SK-N-SH treated with all-trans-retinoic acid at 6 μM for 48 hours (cell line): ENCODE measurements around the gene FAM50A.

Experiments used
- ATAC-seq: fragments of 200-7000 bp; cut with Tn5 transposase; 3 replicates; pipeline ENCODE4 v1.9.1; 2020; ENCODE audit warnings: mild to moderate bottlenecking, moderate library complexity
- ARNTL ChIP-seq: fragments of 450-650 bp; formaldehyde crosslinking; IDR thresholded peaks from 2 replicates; pipeline ENCODE4 v1.5.0; 2020; ENCODE audit warnings: low read depth, mild to moderate bottlenecking, moderate library complexity, borderline replicate concordance
- BACH2 ChIP-seq: fragments of 250-450 bp; sonication (Bioruptor Pico); IDR thresholded peaks from 2 replicates; pipeline ENCODE4 v1.9.0; 2021; ENCODE audit warnings: mild to moderate bottlenecking, borderline replicate concordance
- CREB5 ChIP-seq: fragments of 250-450 bp; sonication (Bioruptor Pico); IDR thresholded peaks from 2 replicates; pipeline ENCODE4 v1.5.1; 2020; ENCODE audit warnings: low read depth, mild to moderate bottlenecking, moderate library complexity
- CSDC2 ChIP-seq: fragments of 250-450 bp; sonication (Bioruptor Pico); IDR thresholded peaks from 2 replicates; pipeline ENCODE4 v1.5.0; 2020; ENCODE audit warnings: mild to moderate bottlenecking, moderate library complexity
- CSRNP3 ChIP-seq: fragments of 250-450 bp; sonication (Bioruptor Pico); IDR thresholded peaks from 2 replicates; pipeline ENCODE4 v1.5.1; 2021; ENCODE audit warnings: mild to moderate bottlenecking, moderate library complexity
- ESRRG ChIP-seq: fragments of 250-450 bp; sonication (Bioruptor Pico); IDR thresholded peaks from 2 replicates; pipeline ENCODE4 v1.6.1; 2021; ENCODE audit warnings: mild to moderate bottlenecking
- GLIS3 ChIP-seq: fragments of 250-450 bp; sonication (Bioruptor Pico); IDR thresholded peaks from 2 replicates; pipeline ENCODE4 v1.5.0; 2020; ENCODE audit warnings: mild to moderate bottlenecking, moderate library complexity
- ISL1 ChIP-seq: fragments of 250-450 bp; sonication (Bioruptor Pico); IDR thresholded peaks from 2 replicates; pipeline ENCODE4 v2.1.2; 2022; ENCODE audit warnings: mild to moderate bottlenecking, moderate library complexity
- OSR1 ChIP-seq: fragments of 250-450 bp; sonication (Bioruptor Pico); IDR thresholded peaks from 2 replicates; pipeline ENCODE4 v1.8.0; 2022; ENCODE audit warnings: moderate library complexity, mild to moderate bottlenecking, inconsistent platforms
- RARB ChIP-seq: fragments of 250-450 bp; sonication (Bioruptor Pico); IDR thresholded peaks from 2 replicates; pipeline ENCODE4 v1.8.0; 2021; ENCODE audit warnings: mild to moderate bottlenecking, moderate library complexity
- SNAI2 ChIP-seq: fragments of 250-450 bp; sonication (Bioruptor Pico); IDR thresholded peaks from 2 replicates; pipeline ENCODE4 v1.5.0; 2020; ENCODE audit warnings: mild to moderate bottlenecking, moderate library complexity
- TOX ChIP-seq: fragments of 250-450 bp; sonication (Bioruptor Pico); IDR thresholded peaks from 2 replicates; pipeline ENCODE4 v1.8.0; 2021; ENCODE audit warnings: mild to moderate bottlenecking, moderate library complexity, borderline replicate concordance
- TSHZ2 ChIP-seq: fragments of 250-450 bp; sonication (Bioruptor Pico); IDR thresholded peaks from 2 replicates; pipeline ENCODE4 v1.5.0; 2020; ENCODE audit warnings: mild to moderate bottlenecking, moderate library complexity
- ZC3H10 ChIP-seq: fragments of 250-450 bp; sonication (Bioruptor Pico); IDR thresholded peaks from 2 replicates; pipeline ENCODE4 v1.5.1; 2021; ENCODE audit warnings: mild to moderate bottlenecking, moderate library complexity
- ZFP3 ChIP-seq: fragments of 250-450 bp; sonication (Bioruptor Pico); IDR thresholded peaks from 2 replicates; pipeline ENCODE4 v1.5.0; 2020; ENCODE audit warnings: mild to moderate bottlenecking, moderate library complexity
- ZFP30 ChIP-seq: fragments of 450-650 bp; formaldehyde crosslinking; IDR thresholded peaks from 2 replicates; pipeline ENCODE4 v1.5.0; 2022; ENCODE audit warnings: mild to moderate bottlenecking, moderate library complexity
- ZNF565 ChIP-seq: fragments of 450-650 bp; formaldehyde crosslinking; conservative IDR thresholded peaks from 2 replicates; pipeline ENCODE4 v1.5.0; 2020; ENCODE audit warnings: low read depth, mild to moderate bottlenecking, moderate library complexity
- ZNF70 ChIP-seq: fragments of 450-650 bp; formaldehyde crosslinking; IDR thresholded peaks from 2 replicates; pipeline ENCODE4 v1.5.0; 2020; ENCODE audit warnings: mild to moderate bottlenecking, moderate library complexity
- ZNF8 ChIP-seq: fragments of 450-650 bp; formaldehyde crosslinking; IDR thresholded peaks from 2 replicates; pipeline ENCODE4 v1.5.0; 2020; ENCODE audit warnings: mild to moderate bottlenecking, moderate library complexity
- TF ChIP-seq, protein P1 (sequence below): fragments of 250-450 bp; sonication (Bioruptor Pico); IDR thresholded peaks from 2 replicates; pipeline ENCODE4 v1.8.0; 2020; ENCODE audit warnings: mild to moderate bottlenecking, moderate library complexity, borderline replicate concordance

FAM50A gene

DNA sequence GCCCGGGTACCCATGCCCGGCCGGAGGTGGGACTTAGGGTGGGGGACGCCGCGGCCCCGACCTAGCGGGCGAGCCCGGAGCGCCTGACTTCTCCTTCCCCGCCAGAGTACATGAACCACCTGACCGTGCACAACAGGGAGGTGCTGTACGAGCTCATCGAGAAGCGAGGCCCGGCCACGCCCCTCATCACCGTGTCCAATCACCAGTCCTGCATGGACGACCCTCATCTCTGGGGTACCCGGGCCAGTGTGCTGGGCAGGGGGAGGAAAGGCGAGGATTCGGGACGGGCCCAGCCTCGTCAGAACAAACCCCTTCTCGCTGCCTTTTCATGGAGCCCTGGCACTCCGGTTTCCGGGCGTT is 32.0 kb upstream of the FAM50A start:
- no peak for TF ChIP-seq CSRNP3
- TF ChIP-seq GLIS3 (CRISPR knock-in tag), result no peak
- TF ChIP-seq ESRRG (CRISPR knock-in tag), result no peak
- TF ChIP-seq BACH2, result no peak
- TF ChIP-seq ARNTL, result no peak
- TF ChIP-seq RARB, result no peak
- no peak for TF ChIP-seq ZNF565 (CRISPR knock-in tag)
- TF ChIP-seq ZFP3 (CRISPR knock-in tag), result no peak
- no peak for TF ChIP-seq ZNF8 (CRISPR knock-in tag)
- TF ChIP-seq ZNF70 (CRISPR knock-in tag), result no peak
- no peak for TF ChIP-seq ZFP30 (CRISPR knock-in tag)
- TF ChIP-seq TSHZ2 (CRISPR knock-in tag), result no peak
- no peak for TF ChIP-seq ZC3H10 (CRISPR knock-in tag)
- no peak for TF ChIP-seq CREB5 (CRISPR knock-in tag)
- no peak for TF ChIP-seq CSDC2 (CRISPR knock-in tag)
- TF ChIP-seq ISL1 (CRISPR knock-in tag), result no peak
- TF ChIP-seq TOX (CRISPR knock-in tag), result no peak
- no peak for TF ChIP-seq OSR1 (CRISPR knock-in tag)
- TF ChIP-seq SNAI2 (CRISPR knock-in tag), result no peak
- ATAC-seq, result peak; percentile 75

DNA sequence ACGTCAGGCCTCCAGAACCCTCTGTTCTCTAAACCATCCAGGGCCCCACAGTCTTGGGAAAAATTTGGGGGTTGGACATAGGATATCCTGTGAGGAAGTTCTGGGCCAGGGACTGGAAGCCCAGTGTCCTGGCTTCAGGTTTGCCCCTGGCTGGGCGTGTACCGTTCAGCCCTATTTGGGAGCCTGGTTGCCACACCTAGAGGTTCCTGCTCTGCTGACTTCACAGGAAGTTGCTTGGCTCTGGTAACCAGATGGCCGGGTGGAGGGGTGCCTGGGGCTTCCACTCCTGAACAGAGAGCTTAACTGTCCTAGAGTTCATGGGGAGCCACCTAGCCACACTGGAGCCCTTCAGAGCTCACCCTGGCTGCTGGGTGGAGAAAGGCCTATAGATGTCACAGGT is 31.5 kb upstream of the FAM50A start:
- ATAC-seq, result no peak
- TF ChIP-seq TSHZ2 (CRISPR knock-in tag) (no peak), ARNTL (no peak), RARB (no peak), ESRRG (CRISPR knock-in tag) (no peak), TOX (CRISPR knock-in tag) (no peak), ZNF70 (CRISPR knock-in tag) (no peak), ZNF565 (CRISPR knock-in tag) (no peak), SNAI2 (CRISPR knock-in tag) (no peak), GLIS3 (CRISPR knock-in tag) (no peak), ZNF8 (CRISPR knock-in tag) (no peak), CSDC2 (CRISPR knock-in tag) (no peak), CREB5 (CRISPR knock-in tag) (no peak), ZFP3 (CRISPR knock-in tag) (no peak)
- TF ChIP-seq, protein P1, sequence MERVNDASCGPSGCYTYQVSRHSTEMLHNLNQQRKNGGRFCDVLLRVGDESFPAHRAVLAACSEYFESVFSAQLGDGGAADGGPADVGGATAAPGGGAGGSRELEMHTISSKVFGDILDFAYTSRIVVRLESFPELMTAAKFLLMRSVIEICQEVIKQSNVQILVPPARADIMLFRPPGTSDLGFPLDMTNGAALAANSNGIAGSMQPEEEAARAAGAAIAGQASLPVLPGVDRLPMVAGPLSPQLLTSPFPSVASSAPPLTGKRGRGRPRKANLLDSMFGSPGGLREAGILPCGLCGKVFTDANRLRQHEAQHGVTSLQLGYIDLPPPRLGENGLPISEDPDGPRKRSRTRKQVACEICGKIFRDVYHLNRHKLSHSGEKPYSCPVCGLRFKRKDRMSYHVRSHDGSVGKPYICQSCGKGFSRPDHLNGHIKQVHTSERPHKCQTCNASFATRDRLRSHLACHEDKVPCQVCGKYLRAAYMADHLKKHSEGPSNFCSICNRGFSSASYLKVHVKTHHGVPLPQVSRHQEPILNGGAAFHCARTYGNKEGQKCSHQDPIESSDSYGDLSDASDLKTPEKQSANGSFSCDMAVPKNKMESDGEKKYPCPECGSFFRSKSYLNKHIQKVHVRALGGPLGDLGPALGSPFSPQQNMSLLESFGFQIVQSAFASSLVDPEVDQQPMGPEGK, result no peak
